ENCODE measurements around the gene CAMK2G.

- TF ChIP-seq, protein P1, sequence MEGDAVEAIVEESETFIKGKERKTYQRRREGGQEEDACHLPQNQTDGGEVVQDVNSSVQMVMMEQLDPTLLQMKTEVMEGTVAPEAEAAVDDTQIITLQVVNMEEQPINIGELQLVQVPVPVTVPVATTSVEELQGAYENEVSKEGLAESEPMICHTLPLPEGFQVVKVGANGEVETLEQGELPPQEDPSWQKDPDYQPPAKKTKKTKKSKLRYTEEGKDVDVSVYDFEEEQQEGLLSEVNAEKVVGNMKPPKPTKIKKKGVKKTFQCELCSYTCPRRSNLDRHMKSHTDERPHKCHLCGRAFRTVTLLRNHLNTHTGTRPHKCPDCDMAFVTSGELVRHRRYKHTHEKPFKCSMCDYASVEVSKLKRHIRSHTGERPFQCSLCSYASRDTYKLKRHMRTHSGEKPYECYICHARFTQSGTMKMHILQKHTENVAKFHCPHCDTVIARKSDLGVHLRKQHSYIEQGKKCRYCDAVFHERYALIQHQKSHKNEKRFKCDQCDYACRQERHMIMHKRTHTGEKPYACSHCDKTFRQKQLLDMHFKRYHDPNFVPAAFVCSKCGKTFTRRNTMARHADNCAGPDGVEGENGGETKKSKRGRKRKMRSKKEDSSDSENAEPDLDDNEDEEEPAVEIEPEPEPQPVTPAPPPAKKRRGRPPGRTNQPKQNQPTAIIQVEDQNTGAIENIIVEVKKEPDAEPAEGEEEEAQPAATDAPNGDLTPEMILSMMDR (IDR thresholded peaks at IDR 0.05) = no peak
- TF ChIP-seq POLR2A (IDR thresholded peaks at IDR 0.05) = no peak
Observed at GRCh38 chr10:73840403-73841060, 33.8 kb downstream of the CAMK2G start.

Data from Peyer's patch (tissue), 4 donors.